ENCODE results near the gene HEG1.

The HEG1 gene

GRCh38 chr3:125039131-125040100 is 16.4 kb downstream of the HEG1 start:
- no peak overlapping the region for H3K9ac ChIP-seq (ENCODE audit: low read depth, low read length)
- peaks cover 22% of the 10 kb centered on the region for H3K4me1 ChIP-seq (ENCODE audit: control insufficient read depth, insufficient read depth, low read length)
- no peaks in the 10 kb centered on the region for H3K27me3 ChIP-seq (ENCODE audit: control insufficient read depth, insufficient read depth, low read length)
- H3K4me3 ChIP-seq (ENCODE audit: low read depth, low read length) = no peak overlapping the region
- no peaks in the 10 kb centered on the region for H3K36me3 ChIP-seq (ENCODE audit: control insufficient read depth, insufficient read depth, low read length)
- no peaks in the 10 kb centered on the region for H3K9me3 ChIP-seq (ENCODE audit: control insufficient read depth, insufficient read depth, low read length)

GRCh38 chr3:125037498-125038150 is 18.2 kb downstream of the HEG1 start:
- Histone ChIP-seq H3K4me3 (ENCODE audit: low read depth, low read length) (no peak overlapping the region), H3K9ac (ENCODE audit: low read depth, low read length) (no peak overlapping the region), H3K9me3 (ENCODE audit: control insufficient read depth, insufficient read depth, low read length) (no peaks in the 10 kb centered on the region), H3K4me1 (ENCODE audit: control insufficient read depth, insufficient read depth, low read length) (peaks cover 19% of the 10 kb centered on the region), H3K27me3 (ENCODE audit: control insufficient read depth, insufficient read depth, low read length) (no peaks in the 10 kb centered on the region), H3K36me3 (ENCODE audit: control insufficient read depth, insufficient read depth, low read length) (no peaks in the 10 kb centered on the region)

DNA sequence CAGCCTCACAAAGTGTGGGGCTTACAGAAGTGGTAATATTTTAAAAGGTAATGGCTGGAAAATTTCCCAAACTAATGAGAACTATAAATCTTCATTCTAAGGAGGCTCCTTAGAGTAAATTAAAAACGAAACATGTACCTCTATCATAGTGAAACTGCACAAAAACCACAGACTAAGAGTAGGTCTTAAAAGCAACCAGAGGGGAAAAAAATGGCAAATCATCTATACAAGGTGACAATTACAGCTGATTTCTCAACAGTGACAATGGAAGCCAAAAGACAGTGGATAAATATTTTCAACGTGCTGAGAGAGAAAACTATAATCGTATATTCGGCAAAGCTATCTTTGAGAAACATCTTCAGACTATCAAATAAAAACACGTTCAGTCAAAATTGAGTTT is 20.6 kb downstream of the HEG1 start:
- H3K27me3 ChIP-seq (ENCODE audit: control insufficient read depth, insufficient read depth, low read length) = no peaks in the 10 kb centered on the region
- H3K9me3 ChIP-seq (ENCODE audit: control insufficient read depth, insufficient read depth, low read length) = no peaks in the 10 kb centered on the region
- peaks cover 18% of the 10 kb centered on the region for H3K4me1 ChIP-seq (ENCODE audit: control insufficient read depth, insufficient read depth, low read length)
- H3K9ac ChIP-seq (ENCODE audit: low read depth, low read length) = no peak overlapping the region
- no peak overlapping the region for H3K4me3 ChIP-seq (ENCODE audit: low read depth, low read length)
- H3K36me3 ChIP-seq (ENCODE audit: control insufficient read depth, insufficient read depth, low read length) = no peaks in the 10 kb centered on the region

GRCh38 chr3:125033616-125034015 is 22.2 kb downstream of the HEG1 start:
- Histone ChIP-seq H3K4me3 (ENCODE audit: low read depth, low read length) (no peak overlapping the region), H3K9me3 (ENCODE audit: control insufficient read depth, insufficient read depth, low read length) (no peaks in the 10 kb centered on the region), H3K4me1 (ENCODE audit: control insufficient read depth, insufficient read depth, low read length) (peaks cover 3% of the 10 kb centered on the region), H3K36me3 (ENCODE audit: control insufficient read depth, insufficient read depth, low read length) (peaks cover 3% of the 10 kb centered on the region), H3K9ac (ENCODE audit: low read depth, low read length) (no peak overlapping the region), H3K27me3 (ENCODE audit: control insufficient read depth, insufficient read depth, low read length) (no peaks in the 10 kb centered on the region)

- Histone ChIP-seq H3K4me1 (ENCODE audit: control insufficient read depth, insufficient read depth, low read length) (no peaks in the 10 kb centered on the region), H3K4me3 (ENCODE audit: low read depth, low read length) (no peak overlapping the region), H3K27me3 (ENCODE audit: control insufficient read depth, insufficient read depth, low read length) (no peaks in the 10 kb centered on the region), H3K9me3 (ENCODE audit: control insufficient read depth, insufficient read depth, low read length) (no peaks in the 10 kb centered on the region), H3K36me3 (ENCODE audit: control insufficient read depth, insufficient read depth, low read length) (peaks cover 4% of the 10 kb centered on the region), H3K9ac (ENCODE audit: low read depth, low read length) (no peak overlapping the region)
These were observed 22.7 kb downstream of the HEG1 start for GRCh38 chr3:125033135-125033534.

DNA sequence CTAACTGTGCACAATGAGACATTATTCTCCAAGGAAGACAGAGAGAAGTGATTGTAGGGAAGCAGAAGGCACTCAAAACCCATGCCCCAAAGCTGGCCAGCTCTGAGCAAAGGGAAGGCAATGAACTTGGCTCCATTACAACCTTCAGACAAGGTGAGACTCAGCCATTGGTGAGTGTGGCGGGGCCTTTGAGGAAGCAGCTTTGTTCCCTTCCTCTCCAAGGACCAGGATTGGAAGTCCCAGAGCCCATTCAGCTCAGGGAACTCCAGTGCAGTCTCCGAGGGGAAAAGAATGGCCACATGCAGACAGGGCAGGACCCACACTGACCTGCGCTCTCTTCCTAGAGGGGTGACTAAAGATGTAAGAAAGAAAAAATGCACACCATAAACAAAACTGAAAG is 23.1 kb downstream of the HEG1 start:
- Histone ChIP-seq H3K4me3 (ENCODE audit: low read depth, low read length) (no peak overlapping the region), H3K4me1 (ENCODE audit: control insufficient read depth, insufficient read depth, low read length) (no peaks in the 10 kb centered on the region), H3K36me3 (ENCODE audit: control insufficient read depth, insufficient read depth, low read length) (peaks cover 4% of the 10 kb centered on the region), H3K9ac (ENCODE audit: low read depth, low read length) (no peak overlapping the region), H3K9me3 (ENCODE audit: control insufficient read depth, insufficient read depth, low read length) (no peaks in the 10 kb centered on the region), H3K27me3 (ENCODE audit: control insufficient read depth, insufficient read depth, low read length) (no peaks in the 10 kb centered on the region)

- Histone ChIP-seq H3K9ac (ENCODE audit: low read depth, low read length) (no peak overlapping the region), H3K4me1 (ENCODE audit: control insufficient read depth, insufficient read depth, low read length) (no peaks in the 10 kb centered on the region), H3K27me3 (ENCODE audit: control insufficient read depth, insufficient read depth, low read length) (no peaks in the 10 kb centered on the region), H3K36me3 (ENCODE audit: control insufficient read depth, insufficient read depth, low read length) (peaks cover 5% of the 10 kb centered on the region), H3K9me3 (ENCODE audit: control insufficient read depth, insufficient read depth, low read length) (no peaks in the 10 kb centered on the region), H3K4me3 (ENCODE audit: low read depth, low read length) (no peak overlapping the region)
These were observed 23.6 kb downstream of the HEG1 start for GRCh38 chr3:125032100-125032643.

DNA sequence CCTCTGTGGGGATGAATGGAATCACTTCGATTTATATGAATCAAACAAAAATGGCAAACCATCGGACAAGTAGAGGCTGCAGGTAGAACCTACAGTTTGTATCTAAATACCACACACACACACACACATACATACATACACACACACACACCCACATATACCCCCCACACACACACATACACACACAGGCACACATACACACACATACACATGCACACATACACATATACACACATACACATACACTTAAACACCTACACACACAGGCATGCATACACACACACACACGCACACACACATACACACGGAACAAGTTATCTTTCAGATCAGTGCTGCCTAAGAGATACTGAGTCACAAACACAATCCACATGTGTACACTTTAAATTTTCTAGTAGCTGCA is 24.3 kb downstream of the HEG1 start:
- H3K27me3 ChIP-seq (ENCODE audit: control insufficient read depth, insufficient read depth, low read length) = no peaks in the 10 kb centered on the region
- H3K4me1 ChIP-seq (ENCODE audit: control insufficient read depth, insufficient read depth, low read length) = no peaks in the 10 kb centered on the region
- H3K9ac ChIP-seq (ENCODE audit: low read depth, low read length) = no peak overlapping the region
- no peak overlapping the region for H3K4me3 ChIP-seq (ENCODE audit: low read depth, low read length)
- H3K9me3 ChIP-seq (ENCODE audit: control insufficient read depth, insufficient read depth, low read length) = no peaks in the 10 kb centered on the region
- H3K36me3 ChIP-seq (ENCODE audit: control insufficient read depth, insufficient read depth, low read length) = peaks cover 8% of the 10 kb centered on the region

DNA sequence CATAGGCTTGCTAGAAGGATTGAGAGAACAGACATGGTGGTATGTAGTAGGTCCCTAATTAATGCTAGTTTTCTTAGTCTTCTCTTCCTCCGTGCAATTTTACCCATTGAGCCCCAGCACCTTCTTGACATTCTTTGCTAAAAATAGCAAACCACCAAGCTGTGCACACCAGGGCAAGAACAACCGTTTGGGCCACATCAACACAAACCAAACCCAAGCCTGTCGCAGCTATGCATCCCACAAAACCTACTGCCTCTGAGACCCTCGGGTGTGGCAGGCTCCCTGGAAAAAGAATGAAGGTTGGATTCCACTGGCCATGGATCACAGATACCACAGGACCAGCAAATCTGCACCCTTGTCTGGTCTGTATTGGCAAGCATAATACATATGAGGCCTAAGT is 27.1 kb downstream of the HEG1 start:
- no peak overlapping the region for H3K4me3 ChIP-seq (ENCODE audit: low read depth, low read length)
- no peaks in the 10 kb centered on the region for H3K4me1 ChIP-seq (ENCODE audit: control insufficient read depth, insufficient read depth, low read length)
- no peak overlapping the region for H3K9ac ChIP-seq (ENCODE audit: low read depth, low read length)
- peaks cover 11% of the 10 kb centered on the region for H3K36me3 ChIP-seq (ENCODE audit: control insufficient read depth, insufficient read depth, low read length)
- no peaks in the 10 kb centered on the region for H3K9me3 ChIP-seq (ENCODE audit: control insufficient read depth, insufficient read depth, low read length)
- no peaks in the 10 kb centered on the region for H3K27me3 ChIP-seq (ENCODE audit: control insufficient read depth, insufficient read depth, low read length)

DNA sequence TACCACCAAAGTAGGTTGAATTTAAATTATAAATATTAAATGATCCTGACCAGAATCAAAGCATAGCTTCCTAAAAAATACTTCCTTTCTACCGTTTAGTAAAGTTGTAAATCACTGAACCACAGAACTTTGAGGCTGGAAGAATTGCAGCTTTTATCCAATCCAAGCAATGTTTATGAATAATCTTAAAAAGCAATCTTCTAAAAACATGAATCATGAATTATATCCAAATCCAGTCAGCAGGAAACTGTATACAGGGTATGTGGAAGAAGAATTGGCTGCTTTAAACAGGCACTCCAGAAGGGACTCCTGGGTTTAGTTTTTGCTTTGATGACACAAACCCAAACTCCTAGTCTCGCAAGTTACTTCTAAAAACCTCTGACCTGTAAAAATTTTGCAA is 30.2 kb downstream of the HEG1 start:
- Histone ChIP-seq H3K4me3 (ENCODE audit: low read depth, low read length) (no peak overlapping the region), H3K9me3 (ENCODE audit: control insufficient read depth, insufficient read depth, low read length) (no peaks in the 10 kb centered on the region), H3K36me3 (ENCODE audit: control insufficient read depth, insufficient read depth, low read length) (peaks cover 11% of the 10 kb centered on the region), H3K9ac (ENCODE audit: low read depth, low read length) (no peak overlapping the region), H3K4me1 (ENCODE audit: control insufficient read depth, insufficient read depth, low read length) (no peaks in the 10 kb centered on the region), H3K27me3 (ENCODE audit: control insufficient read depth, insufficient read depth, low read length) (no peaks in the 10 kb centered on the region)

DNA sequence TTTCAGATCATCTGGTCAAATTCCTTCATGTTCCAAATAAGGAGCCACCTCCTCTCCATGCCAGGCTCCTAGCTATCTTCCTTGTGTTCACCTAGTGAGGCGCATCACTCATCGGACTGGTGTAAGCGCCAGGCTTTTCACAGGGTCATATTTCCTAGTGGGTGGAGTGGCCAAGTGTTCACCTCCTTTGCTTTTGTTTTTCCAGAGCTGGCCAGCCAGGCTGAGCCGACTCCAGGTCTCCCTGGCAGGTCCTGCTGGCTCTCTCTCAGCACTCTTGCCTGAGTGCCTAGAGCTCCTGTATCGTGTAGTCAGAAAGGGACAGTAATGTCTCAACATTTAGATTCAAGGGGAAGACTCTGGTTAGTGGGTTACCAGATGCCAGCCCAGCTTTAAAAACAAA is 31.0 kb downstream of the HEG1 start:
- peaks cover 11% of the 10 kb centered on the region for H3K36me3 ChIP-seq (ENCODE audit: control insufficient read depth, insufficient read depth, low read length)
- H3K9ac ChIP-seq (ENCODE audit: low read depth, low read length) = no peak overlapping the region
- H3K9me3 ChIP-seq (ENCODE audit: control insufficient read depth, insufficient read depth, low read length) = no peaks in the 10 kb centered on the region
- H3K4me1 ChIP-seq (ENCODE audit: control insufficient read depth, insufficient read depth, low read length) = no peaks in the 10 kb centered on the region
- H3K27me3 ChIP-seq (ENCODE audit: control insufficient read depth, insufficient read depth, low read length) = no peaks in the 10 kb centered on the region
- no peak overlapping the region for H3K4me3 ChIP-seq (ENCODE audit: low read depth, low read length)
